ENCODE measurements around the gene LRRC3C.
"Not testable (repeated sequence)": the region's sequence is repeated elsewhere in the genome, so short reads cannot be mapped to it uniquely, and the experiment has no call there.

Gene LRRC3C

DNA sequence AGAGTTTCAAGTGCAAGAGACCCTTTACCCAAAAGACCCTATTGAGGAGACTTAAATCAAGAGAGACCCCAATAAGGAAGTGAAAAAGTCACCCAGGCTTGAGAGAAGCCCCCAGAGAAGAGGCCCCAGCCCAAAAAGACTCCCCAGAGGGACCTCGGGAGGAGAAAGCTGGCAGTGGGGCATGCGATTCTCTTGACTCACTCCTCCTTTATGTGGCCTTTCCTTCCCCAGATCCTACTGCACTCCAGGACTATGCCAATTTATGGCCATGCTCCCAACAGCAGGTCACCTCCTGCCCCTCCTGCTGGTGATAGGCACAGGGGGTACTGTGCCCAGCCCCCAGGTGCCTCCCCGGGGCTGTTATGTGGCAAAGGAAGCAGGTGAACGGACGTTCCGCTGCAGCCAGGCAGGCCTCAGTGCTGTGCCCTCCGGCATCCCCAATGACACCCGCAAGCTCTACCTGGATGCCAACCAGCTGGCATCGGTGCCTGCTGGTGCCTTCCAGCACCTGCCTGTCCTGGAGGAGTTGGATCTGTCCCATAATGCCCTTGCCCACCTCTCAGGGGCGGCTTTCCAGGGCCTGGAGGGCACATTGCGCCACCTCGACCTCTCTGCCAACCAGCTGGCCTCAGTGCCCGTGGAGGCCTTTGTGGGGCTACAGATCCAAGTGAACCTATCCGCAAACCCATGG lies 16.3 kb downstream of the LRRC3C start:
- TF ChIP-seq, protein P1, sequence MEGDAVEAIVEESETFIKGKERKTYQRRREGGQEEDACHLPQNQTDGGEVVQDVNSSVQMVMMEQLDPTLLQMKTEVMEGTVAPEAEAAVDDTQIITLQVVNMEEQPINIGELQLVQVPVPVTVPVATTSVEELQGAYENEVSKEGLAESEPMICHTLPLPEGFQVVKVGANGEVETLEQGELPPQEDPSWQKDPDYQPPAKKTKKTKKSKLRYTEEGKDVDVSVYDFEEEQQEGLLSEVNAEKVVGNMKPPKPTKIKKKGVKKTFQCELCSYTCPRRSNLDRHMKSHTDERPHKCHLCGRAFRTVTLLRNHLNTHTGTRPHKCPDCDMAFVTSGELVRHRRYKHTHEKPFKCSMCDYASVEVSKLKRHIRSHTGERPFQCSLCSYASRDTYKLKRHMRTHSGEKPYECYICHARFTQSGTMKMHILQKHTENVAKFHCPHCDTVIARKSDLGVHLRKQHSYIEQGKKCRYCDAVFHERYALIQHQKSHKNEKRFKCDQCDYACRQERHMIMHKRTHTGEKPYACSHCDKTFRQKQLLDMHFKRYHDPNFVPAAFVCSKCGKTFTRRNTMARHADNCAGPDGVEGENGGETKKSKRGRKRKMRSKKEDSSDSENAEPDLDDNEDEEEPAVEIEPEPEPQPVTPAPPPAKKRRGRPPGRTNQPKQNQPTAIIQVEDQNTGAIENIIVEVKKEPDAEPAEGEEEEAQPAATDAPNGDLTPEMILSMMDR (IDR thresholded peaks at IDR 0.05; ENCODE audit: extremely low read depth, missing control alignments): no peak
- no peak for DNase-seq (ENCODE audit: low spot score)

DNA sequence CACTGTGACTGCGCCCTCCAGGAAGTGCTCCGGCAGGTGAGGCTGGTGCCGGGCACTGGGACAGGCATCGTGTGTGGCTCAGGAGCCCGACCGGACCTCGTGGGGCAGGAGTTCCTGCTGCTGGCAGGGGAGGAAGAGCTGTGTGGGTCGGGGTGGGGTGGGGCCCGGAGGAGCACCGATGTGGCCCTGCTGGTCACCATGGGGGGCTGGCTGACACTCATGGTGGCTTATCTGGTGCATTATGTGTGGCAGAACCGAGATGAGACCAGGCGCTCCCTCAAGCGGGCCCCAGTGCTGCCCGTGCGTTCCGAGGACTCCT lies 16.8 kb downstream of the LRRC3C start:
- no peak for DNase-seq (ENCODE audit: low spot score)
- TF ChIP-seq, protein P1 (IDR thresholded peaks at IDR 0.05; ENCODE audit: extremely low read depth, missing control alignments): no peak

DNA sequence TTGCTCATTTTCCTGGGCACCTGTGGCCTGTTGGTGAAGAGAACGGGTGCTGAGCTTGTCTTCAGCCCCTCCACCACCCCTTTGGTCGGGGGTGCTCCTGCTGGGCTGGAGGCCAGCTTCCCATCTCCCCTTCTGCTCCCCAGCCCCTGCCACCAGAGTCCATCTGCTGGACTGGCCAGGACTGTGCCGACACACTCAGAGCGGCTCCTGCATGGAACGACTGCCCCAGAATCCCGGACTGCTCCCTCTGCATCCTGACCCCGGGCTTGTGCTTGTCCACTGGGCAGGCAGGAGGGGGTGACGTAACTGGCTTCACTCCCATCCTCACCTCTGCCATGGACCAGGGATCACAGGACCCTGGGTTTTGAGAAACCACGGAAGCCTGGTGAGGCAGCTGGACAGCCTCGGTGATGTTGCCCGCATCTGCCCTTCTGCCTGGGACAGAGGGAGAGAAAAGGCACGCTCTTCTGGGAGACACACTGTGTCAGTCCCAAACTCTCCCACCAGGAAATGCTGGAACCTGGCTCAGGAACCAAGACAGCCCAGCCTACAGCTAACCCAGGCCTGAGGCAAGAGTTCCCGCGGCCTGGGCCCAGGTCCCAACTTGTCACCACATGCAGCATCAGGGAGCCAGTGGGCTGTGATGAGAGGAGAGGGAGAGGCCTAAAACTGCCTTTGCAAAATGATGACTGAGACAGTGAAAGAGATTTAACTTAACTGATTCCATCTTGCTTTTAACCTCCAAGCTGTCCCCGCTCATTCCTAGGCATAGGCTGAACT lies 19.2 kb downstream of the LRRC3C start:
- no peak for DNase-seq (ENCODE audit: low spot score)
- TF ChIP-seq, protein P1 (IDR thresholded peaks at IDR 0.05; ENCODE audit: extremely low read depth, missing control alignments): no peak

DNA sequence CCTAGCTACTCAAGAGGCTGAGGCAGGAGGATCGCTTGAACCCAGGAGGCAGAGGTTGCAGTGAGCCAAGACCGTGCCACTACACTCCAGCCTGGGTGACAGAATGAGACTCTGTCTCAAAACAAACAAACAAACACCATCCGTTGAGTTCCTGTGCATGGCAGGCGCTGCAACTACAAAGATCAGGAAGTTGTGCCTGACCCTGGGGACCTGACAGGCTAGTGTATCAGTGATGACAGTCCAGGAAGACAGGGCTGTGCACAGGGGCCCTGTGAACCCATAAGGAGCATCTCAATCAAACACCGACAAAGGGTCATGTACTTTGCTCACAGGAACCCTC lies 20.9 kb downstream of the LRRC3C start:
- DNase-seq (ENCODE audit: low spot score): not testable (repeated sequence)

DNA sequence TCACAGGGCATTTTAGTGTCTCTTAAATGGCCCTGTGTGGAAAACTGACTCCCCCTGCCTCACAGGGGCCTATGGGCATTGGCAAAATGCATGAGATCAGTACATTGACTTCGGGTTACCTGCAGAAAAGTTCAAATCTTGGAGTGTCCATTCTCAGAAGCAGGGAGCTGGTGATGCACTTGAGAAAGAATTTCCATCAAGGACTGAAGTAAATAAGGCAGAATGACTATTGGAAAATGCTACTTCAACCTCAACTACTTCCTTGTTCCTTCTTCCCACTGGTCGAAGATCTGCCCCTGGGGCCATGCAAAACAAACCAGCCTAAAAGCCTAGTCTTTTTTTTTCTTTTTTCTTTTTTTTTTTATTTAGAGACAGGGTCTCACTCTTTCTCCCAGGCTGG lies 21.5 kb downstream of the LRRC3C start:
- TF ChIP-seq, protein P1 (IDR thresholded peaks at IDR 0.05; ENCODE audit: extremely low read depth, missing control alignments): no peak
- DNase-seq (ENCODE audit: low spot score): no peak

DNA sequence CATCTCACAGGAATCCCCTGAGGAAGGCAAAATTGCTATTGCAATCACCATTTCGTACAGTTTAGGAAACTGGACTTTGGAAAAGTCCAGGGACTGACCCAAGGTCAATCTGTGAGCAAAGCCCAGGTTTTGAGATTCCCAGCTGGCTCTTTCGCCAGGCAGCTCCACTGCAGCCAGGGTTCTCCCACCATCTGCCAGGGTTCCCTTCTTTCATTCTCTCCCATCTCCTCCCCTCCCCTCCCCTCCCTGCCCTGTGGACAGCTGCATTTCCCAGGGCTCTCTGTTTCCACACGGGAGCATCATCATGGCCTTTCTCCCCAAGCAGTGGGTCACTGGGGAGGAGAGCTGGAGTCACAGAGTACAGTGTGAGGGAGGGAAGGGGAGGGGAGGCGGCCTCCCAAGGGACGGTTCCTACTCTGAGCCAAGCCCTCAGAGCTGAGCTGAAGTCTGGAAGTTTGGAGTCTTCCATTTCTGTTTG lies 23.4 kb downstream of the LRRC3C start:
- TF ChIP-seq, protein P1 (IDR thresholded peaks at IDR 0.05; ENCODE audit: extremely low read depth, missing control alignments): no peak
- DNase-seq (ENCODE audit: low spot score): no peak

DNA sequence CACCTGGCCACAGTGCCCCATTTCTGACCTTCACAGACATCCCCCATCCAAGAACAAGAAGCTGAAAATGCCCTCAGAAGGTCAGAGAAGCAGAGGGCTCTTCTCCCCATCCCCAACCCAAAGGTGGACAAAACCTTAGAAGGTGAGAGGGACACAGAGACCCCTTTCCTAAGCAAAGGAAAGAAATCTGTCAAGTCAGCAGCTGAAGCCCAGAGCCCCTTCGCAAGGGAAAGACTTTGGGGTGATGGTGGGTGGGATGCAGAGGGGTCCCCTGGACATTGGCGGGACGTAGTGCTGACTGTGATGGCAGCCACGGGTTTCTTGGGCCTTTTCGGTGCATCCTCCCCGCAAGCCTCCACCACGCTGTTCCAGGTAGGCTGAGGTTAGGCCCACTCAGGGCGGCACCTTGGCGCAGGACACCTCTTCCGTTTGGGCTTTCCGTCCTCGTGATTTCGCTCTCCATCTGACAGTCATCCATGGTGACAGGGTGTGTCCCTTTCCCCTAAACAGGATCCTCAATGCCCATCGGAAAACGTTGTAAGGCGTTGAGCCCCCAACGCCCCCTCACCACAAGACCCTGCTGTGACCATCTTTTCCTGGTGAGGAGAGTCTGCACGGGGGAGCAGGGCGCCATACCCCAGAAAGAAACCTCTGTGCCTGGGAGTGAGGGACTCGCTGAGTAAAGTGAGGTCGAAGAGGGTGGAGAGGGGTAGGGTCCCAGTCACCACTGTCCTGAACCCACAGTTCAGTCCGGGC lies 24.6 kb downstream of the LRRC3C start:
- TF ChIP-seq, protein P1 (IDR thresholded peaks at IDR 0.05; ENCODE audit: extremely low read depth, missing control alignments): no peak
- no peak for DNase-seq (ENCODE audit: low spot score)
